Limb (tissue), 2 donors: Measurements from ENCODE around the gene DIAPH3.

Source experiments
- DNase-seq, 2 donors: peaks; one replicate each; pipeline ENCODE4 v3.0.0-alpha.2; 2016; ENCODE audit errors: extremely low spot score in 2 of 2

DIAPH3 gene

DNA sequence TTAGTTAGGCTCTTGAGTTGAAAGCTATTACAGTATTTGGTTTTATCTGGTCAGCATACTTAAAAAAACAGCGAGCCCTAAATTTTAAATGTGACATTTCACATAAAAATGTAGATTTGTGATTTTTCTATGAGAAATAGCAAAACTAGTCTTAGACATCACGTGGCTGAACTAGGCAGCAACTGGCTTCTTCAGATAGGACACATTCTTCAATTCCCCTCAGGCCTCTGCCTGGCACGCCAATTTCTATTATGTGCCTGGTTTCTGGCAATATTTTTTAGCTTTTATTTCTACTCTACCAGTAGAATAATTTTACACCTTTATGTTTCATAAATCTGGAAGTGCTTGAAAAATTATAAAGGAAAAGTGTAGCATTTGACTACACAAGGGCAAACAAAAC, 433.7 kb downstream of the DIAPH3 start:
- DNase-seq, result no peak

DNA sequence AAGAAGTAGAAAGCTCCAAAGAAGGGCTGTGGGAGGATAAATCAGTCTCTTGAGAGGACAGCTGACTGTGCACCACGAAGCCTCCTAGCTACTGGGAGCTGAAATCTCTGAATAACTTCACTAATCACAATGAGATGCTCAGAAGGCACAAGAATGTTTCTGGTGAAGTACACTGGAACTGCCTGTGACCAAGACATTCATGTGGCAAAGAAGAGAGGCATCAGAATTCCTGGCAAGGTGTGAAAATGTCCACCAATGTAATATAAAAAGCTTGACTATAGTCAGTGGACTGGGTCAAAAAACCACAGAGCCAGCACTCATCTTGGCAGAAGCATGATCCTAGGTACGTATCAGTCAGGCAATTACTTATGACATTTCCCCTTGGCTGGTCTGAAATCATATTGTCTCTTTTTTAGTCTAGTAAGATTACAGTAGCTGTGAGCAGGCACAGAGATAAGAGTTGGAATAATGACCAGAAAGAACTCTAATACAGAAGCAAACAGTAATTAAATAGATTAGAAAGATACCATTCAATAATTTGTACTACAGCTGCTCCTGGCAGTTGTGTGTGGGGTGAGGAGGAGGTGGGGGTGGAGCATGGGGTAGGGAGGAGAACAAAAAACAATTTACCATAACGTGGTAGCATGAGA, 434.7 kb downstream of the DIAPH3 start:
- DNase-seq, result no peak

DNA sequence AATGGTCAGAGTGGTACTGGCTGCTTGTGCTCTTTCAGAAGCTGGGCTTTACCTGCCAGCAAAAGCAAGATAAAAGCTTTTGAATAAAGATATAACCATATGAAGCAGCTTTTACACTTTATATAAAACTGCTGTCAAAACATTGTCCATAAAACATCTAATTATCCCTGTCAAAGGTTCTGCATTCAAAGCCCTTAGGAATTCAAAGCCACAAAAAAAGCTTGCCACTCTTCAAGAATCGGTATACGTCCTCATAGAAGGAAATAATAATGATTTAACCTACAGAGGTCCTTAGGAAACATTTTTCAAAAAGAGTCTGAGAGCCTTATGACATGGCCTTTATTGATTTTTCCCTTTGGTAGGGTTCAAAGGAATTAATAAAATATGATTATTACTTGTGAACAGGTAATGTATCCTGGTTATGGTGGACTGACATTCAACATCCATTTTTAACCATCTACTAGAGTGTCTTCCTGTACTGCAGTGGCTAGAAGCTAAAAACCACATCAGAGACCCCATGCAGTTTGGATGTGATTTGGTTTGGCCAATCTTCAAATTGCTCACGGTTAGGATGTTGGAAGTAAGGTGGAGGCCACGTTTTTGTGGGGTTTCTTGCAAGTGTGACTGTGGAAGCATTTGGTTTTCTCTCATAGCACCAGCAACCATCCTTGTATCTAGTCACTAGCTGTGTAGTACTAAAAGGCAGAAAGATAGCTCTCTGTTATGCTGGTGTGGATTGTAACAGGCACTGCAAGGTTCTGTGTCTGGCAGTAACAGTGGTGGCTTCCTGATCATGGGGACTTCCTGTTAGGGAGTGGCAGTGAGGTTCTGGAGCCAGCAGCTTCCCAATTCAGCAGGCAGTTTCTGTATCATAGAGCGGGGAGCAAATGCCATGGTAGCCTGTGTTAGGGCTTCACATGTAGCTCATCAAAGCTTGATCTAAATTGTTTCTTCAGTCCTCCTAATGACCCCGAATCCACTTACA, 441.5 kb downstream of the DIAPH3 start:
- no peak for DNase-seq

DNA sequence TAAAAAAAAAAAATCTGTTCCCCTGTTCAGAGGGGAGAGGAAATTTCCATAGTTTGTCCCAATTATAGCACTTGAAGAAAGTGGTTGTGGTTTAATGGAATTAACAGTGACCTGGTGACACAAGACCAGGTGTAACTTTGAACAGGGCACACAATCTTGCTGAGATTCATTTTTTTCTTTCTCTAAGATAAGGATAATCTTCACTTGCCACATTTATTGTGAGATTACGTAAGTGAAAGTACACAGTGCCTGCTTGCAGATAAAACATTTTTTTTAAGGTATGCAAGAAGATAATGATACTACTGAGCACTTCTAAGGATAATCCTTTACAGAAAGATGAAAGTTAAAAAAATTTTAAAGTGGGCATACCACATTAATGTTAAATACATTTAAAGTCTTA, 448.1 kb downstream of the DIAPH3 start:
- DNase-seq, result no peak

DNA sequence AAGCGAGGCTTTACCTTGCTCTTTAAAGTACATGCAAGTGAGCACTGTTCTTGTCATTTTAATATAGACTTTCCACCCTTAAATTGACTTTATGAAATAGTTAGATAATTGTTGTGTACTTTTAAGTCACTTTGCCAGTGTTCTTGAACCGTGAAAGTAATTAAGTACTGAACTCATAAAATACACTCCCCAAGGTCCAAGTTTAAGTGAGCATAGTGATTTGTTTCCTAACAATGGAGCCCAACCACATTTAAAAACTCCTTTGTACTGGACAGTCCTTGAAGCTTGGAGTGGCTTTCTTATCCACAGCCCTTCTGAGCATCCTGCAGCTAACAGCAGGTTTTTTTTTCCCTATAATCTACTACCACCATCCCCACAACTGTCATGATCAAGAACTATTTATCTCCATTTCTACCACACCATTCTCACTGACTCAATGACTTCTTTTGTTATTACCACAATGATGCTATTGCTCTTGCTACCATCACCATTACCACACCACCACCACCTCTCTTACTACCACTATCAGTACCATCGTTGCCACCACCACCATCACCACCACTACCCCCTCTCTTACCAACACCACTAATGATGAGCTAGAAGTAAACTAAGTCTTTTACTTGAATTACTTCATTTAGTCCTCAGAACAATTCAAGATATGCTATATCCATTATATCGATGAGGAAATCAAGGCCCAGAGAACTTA, 452.6 kb downstream of the DIAPH3 start:
- DNase-seq, result peak in 1 of 2 donors; percentile 32

DNA sequence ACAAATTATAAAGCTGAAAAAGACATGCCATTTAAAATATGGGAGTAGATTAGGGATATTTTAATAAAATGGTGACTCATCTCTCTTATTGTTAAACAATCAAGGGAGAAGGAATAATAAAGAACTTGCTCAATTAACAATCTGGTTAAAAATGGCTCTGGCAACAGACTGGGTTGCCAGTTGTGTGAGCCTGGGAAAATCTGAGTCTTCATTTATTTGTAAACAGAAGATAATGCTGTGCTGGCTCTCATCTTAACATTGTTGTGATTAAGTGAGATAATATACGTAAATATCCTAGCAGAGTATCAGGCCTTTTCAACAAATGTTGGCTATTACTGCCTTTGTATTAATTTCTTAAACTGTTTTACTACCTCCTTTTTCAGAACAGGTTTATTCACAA, 453.3 kb downstream of the DIAPH3 start:
- no peak for DNase-seq

DNA sequence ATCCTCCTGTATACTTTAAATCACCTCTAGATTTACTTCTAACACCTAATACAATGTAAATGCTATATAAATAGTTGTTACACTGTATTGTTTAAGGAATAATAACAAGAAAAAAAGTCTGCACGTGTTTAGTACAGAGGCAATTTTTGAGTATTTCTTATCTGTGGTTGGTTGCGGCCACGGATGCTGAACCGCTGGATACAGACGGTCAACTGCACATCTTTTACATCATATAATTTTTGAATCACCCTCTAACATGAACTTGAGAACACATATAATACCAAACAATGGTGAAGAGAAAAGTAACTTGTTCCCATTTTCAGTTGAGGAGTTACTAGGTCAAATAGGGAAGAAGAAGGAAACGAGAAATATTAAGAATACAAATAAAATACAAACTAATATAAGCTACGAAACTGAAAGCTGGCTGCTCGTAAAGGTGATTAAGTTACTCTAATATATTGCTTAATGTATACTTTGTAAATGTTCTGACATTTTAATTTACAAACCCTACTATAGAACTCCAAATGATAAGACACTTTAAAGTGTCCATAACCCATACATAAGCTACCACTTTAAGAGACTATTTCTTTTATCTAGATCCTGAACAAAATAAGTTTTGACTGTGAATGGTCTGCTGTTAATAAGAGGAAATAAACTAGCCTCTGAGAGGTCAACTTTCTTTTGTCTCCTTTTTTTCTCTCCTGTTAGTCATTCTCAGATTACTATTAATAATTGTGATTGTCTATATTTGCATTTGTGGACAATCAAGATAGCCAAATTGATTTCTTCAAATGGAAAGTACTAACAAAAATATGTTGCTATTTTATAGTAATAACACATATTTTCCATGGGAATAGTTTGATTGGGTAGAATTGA, 457.4 kb downstream of the DIAPH3 start:
- DNase-seq, result no peak

DNA sequence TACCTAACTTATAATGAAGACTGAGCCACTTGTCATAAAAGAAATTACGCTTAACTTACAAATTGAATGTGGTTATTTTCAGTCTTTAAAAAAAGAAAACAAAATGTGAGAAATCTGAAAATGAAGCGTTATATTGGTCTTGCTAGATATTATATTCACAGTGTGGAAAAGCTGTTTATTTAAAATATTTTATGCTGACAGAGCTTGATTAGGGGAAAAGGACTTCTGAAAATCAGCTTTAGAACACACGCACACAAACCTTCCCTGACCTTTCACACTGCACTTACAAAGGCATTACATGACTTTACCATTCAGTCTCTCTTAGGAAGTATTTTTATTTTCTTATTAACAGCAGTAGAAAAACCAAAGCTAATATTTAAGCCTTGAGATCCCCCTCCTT, 461.5 kb downstream of the DIAPH3 start:
- no peak for DNase-seq

DNA sequence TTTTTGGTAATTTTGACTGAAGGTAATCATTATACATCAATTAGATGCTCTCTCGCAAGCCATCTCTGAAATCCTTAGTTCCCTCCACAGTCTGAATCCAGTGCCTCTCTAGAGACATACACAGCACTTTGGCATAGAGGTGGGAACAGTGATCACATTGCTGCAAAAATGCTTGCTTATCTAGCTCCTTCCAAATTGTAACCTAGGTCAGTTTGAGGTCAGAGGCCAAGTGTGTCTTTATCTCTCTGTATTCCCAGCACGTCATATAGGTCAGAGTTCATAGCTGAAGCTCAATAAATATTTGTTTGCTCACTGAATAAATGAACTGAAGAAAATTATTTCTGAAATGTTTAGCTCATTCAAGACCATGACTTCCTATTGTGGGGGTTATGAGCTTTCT, 462.5 kb downstream of the DIAPH3 start:
- DNase-seq, result no peak

DNA sequence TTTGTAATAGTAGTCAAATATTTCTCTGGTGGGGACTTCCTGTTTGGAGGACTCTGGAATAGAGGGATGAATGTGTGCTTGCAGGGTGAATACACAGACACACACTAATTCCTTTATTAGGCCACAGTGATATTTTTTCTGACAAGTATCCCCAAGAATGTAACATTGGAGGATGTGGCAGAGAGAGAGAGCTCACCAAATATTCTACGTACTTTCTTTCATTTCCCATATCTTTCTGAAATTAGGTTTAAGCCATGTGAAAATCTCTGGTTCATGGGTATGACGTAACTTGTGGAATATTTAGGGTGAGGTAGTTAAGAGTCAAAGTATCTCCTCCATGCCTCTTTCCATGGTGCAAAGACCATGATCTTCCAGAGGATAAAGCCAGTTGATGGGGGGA, 463.4 kb downstream of the DIAPH3 start:
- no peak for DNase-seq

DNA sequence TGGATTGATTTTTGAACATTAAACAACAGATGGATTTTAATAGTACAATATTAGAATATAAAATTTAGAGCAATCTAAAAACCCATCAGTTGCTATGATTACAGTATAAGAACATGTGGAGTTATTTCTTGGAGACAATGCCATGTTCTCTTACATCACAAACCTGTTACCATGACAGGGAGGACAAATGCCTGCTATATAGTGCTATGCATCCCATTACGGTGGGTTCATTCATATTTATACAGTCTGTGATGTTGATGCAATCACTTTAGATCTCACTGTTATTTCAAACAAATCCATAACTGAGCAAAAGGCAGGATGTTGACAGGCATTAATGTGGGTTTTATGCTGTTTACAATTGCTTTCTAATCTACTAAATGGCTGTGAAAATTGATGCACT, 467.5 kb downstream of the DIAPH3 start:
- no peak for DNase-seq

DNA sequence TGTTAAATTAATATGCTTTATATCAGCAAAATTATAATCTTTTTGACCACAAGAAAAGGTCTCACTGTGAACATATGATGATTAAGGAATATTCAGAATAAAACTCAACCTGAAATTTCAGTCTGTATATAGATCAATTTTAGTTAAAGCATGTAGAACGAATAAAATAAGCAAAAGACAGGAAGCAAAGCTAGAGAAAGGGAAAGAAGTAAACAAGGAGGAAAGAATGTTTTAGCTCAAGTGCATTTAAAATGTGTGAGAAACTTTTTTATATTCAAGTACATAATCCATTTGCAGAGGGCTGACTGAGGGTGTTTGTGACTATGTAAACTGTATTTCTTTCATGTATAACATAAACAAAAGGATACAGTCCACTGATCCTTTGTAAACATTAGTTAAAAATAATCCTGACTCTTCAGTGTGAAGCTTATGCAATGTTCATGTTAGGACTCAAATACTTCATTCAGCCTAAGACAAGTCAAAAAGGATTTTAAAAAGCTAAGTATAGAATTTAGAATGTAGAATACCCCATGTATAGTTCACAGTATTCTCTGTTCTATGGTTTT, 472.1 kb downstream of the DIAPH3 start:
- no peak for DNase-seq

DNA sequence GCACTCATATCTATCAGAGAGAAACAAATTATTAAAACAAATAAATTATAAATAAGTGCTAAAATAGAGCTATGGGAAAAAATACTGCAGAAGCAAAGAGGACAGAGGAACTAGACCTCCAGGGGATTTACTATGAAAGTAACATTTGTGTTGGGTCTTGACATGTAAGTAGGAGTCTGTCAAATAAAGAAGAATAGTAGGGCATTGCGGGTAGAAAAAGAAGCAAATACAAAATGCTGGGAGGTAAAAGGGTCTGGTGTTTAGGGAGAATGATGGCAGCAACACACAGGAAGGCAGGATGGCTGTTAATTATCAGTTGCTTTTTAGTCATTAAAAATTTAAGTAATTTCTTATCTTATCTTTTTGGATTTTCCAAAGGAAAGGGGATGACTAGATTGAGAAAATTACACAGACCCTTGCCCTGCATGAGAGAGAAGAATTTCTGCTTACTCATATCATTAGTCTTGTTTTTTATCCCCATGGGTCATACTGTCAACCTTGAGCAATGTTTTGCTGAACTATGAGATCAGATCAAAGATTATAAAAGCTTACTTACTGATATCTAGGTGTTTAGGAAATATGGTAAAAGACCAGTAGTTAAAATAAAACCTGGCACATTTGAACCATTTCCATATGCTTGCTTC, 472.7 kb downstream of the DIAPH3 start:
- DNase-seq, result no peak

DNA sequence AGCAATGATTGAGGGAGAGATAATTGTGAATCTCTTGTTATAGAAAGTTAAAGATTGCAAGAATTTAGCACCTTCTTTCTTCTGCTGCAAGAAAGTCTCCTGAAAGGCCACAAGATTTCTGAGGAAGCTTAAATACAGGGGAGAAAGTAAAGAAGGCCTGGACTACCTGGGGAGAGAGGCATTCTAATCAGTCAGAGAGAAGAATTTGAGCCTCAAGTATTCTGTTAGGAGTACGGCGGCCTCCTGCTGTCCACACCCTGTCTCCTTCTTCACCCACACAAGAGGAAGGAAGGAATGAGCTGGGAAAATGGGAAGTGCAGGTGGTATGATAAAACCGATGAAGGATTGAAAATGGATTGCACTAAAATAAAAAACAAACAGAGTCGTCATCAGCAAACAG, 474.7 kb downstream of the DIAPH3 start:
- DNase-seq, result no peak

DNA sequence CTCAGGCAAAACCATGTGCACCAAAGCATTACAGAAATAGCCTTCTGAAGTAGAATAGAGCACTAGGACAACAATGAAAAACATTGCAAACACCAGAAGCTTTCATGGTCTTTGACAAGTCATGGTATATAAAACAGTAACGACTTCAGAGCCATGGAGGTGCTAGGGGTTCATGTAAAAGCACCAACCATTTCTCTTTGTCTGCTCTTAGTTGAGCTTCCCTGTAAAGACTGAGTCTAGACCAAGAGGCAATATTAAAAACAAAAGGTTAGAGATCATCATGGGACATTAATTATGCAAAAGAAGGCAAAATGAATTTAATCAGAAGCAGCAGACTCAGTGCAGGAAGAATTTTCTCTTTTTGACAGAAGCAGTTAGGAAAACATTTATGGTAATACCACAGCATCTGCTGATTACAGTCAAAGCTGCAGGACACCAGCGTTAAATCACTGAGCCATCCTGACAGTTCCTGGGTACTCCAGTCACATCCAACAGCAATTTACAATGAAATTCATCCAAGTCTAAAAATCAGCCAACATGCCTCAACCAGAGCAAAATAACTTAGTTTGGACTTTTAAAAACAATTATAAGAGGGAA, 476.8 kb downstream of the DIAPH3 start:
- DNase-seq, result no peak

DNA sequence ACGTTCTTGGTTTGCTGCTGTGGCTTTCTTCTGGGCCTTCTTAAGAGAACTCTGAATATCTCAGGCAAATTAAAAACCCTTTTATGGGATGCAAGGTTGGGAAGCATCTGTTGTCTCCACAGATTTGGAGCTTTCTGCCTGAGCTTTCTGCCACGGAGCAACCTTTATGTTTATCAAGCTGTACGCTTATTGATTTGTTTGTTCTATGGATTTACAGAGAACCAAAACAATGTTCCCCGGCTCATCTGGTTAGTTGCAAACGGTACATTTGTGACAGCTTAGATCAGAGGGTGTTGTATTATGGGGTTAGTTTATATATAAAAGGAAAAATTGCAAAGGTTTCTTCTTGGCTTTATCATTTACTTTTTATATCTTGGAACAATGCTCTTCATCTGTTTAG, 479.6 kb downstream of the DIAPH3 start:
- DNase-seq, result no peak

DNA sequence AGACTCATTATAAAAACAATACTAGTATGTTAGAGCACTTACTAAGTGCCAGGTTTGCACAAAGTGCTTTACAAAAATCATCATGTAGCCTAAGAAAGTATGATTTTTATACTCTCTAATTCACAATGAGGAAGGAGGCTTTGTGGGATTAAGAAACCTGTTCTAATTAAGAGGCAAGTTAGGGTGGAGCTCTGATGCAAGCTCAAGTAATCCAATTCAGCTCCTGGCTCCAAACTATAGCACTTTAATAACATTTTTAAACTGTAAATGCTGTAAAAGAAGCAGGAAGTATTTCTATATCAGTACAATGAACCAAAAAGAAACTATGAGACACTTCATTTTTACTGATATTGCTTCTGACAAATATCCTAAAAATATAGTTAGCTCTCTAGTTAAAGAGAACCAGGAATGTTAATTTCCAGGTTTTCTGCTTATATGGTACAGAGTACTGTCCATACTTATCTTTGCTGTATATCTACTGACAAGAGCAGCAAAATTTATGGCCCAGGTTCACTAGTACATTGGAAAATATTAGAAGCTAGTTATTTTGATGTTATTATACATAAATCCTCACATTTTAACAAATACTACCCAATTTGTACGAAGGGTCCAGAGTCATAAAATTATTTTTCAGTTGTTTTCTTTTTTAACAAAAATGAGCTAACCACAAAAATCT, 482.0 kb downstream of the DIAPH3 start:
- DNase-seq, result no peak

DNA sequence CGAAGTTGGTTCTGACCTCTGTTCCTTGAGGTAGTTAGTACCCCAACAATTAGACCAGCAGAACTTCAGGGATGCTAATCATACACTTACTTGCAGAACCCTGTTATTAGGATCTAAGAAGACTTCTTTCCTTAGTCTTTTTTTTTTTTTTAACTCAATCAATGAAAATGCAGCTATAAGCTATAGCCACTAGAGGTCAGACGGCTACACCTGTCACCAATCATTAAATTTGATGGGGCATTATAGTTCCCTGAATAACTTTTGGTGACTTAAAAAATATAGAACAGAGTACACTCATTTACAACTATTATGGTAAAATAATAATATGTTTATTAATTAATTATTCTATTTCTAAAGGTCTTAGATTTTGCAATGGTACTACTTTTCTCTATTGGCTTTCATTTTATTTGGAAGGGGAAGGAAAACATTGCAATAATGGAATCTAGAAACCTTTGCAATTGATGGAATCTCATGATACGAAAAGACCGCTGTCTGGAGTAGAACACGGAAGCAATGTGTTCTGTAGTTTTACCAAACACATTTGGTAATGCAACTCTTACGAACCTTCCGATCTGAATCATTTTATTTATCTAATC, 483.2 kb downstream of the DIAPH3 start:
- no peak for DNase-seq

DNA sequence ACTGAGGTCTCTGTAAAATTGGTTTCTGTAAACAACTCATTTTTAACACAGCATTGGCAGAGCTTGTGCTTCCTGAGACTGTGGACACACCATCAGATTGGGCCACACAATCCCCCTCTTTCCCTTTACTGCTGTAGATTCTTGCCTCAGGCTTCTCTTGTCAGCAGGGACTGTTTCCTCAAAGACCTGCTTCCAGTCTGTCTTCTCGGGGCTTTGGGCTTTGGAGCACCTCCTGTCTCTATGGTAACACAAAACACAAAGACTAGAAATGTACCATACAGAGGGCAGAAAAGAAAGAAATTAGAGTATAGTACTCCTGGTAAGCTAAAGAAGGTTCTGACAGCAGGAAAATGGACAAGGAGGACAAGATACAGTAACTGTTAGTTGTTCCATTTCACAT, 484.5 kb downstream of the DIAPH3 start:
- DNase-seq, result no peak
